NOMO-1 (cell line): Measurements from ENCODE around the gene PPFIA2.
"Not testable (repeated sequence)": the region's sequence is repeated elsewhere in the genome, so short reads cannot be mapped to it uniquely, and the experiment has no call there.

Experiments used
- DNase-seq, 2 experiments: peaks; one replicate each; lab custom pipeline; 2025; ENCODE audit not compliant: unreplicated experiment in 2 of 2; lab: John Stamatoyannopoulos, UW

Gene PPFIA2

DNA sequence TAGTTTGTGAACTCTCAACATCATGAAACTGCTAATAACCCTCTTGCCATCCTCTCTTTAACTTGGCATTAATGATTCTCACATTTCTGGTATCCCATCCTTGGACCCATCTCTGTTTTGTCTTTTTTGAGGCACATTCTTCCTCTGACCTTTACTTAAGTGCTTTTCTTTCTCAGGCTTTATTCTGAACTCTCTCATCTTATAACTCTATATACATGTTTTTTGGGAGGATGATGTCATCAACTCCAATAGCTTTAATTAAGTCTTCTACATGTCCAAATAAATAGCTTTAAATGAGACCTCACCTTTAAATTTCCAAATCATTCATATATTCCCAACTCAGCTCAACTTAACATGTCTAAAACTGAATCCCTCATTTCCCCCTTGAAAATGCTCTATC lies 88.4 kb downstream of the PPFIA2 start:
- no peak for DNase-seq

DNA sequence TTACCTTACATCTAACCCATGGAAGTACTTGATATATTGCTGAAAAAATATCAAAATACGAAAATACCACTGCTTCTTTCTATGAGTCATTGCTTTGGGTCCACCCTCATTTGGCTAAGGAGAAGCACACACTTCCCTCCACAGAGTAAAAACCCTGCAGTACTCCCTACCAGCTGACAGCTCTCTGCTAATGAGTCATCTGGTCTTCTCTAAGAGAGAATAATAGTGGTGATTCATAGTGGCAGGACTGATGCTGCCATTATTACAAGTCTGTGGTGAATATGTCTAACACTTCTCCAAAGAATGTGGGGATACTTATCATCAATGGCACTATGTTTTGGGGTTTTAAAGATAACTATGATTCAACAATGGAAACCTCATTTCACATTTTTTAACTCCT lies 90.7 kb downstream of the PPFIA2 start:
- peak in 1 of 2 experiments; percentile 40 for DNase-seq

DNA sequence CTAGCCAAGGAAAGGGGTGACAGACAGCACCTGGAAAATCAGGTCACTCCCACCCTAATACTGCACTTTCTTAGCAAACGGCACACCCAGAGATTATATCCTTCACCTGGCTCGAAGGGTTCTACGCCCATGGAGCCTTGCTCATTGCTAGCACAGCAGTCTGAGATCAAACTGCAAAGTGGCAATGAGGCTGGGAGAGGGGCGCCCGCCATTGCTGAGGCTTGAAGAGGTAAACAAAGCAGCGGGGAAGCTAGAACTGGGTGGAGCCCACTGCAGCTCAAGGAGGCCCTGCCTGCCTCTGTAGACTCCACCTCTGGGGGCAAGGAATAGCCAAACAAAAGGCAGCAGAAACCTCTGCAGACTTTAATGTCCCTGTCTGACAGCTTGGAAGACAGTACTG lies 99.8 kb downstream of the PPFIA2 start:
- DNase-seq = not testable (repeated sequence)

DNA sequence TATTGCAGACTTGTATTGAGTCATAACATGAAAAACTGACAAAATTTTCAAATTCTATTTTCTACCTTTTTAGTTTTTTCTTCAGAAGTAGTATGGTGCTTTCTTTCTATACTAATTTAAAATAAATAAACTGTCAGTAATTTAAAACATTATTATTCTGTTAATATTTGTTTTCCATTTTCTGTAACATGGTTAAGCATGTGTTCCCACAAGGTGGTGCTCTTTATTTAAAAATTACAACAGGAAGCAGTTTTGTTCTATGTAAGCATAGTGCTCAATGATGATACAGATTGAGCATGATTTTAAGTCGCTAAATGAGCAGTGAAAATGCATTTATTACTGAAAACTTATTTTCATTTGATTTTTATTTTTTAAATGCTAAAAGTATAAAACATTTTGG lies 114.6 kb downstream of the PPFIA2 start:
- peak in 1 of 2 experiments; percentile 62 for DNase-seq

DNA sequence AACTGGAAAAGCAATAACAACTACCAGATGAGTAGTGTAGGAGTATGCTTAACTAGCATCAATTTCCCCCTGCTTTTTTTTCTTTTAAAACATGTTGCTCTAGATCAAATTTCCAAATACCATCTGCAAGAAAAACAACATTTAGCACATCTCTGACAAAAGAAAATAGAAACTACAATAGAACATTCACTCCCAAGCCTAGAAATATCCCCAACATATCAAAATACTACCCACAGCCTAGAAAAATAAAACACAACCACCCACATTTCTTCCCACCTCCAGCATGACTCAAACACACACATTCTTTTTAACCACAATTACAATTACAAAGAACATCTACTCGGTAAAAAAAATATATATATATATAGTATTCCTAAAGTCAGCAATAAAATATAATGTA lies 120.0 kb downstream of the PPFIA2 start:
- DNase-seq = no peak

DNA sequence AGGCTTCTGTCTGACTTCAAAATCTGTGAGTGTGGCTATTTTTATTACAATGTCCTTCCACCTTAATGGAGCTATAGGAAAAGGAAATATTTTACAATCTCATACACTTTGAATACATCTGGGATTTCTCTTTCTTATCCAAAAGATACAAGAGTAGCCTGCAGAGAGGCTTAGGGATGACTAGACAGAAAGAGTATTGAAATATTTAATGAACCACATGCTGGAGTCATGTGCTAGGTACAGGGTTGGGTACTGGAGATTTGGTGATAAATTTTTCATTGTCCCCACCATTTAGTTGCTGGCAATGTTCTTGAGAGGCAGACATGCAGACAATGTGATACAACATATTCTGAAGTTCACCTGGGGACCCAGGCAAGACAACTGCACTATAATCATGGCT lies 126.0 kb downstream of the PPFIA2 start:
- DNase-seq = no peak

DNA sequence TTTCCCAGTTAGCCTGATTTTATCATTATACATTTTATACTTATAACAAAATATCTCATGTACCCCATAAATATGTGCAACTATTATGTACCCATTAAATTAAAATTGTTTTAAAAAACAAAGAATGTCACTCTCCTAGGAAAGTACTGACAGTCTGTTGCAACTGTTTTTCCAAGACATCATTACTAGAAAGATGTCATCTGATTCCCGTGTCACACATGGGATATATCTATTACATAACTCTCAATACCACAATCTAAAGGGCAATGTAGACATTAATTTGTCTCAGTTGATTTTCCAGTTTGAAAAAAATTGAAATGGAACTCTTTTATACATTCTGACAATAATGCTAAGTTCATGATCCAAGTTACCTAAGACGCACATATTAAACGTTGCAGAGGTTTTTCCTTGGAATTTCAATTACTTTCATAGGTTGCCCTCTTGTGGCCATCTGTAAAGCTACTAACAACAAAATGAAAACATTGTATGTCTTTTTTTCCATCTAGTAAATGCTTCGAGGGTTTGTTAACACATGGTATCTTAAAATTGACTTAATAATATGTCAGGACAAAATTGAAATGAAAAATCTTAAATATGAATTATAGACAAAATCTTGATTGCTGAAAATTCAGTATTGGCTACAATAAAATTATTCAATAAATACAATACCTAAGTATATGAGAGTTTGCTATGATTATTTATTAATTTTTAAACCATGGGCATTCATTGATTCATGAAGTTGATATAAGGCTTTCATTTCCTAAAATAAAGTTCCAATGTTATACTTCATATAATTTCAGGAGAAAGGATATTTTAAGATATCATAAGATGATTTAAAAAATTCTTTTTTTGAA lies 131.6 kb downstream of the PPFIA2 start:
- peak in 1 of 2 experiments; percentile 13 for DNase-seq

DNA sequence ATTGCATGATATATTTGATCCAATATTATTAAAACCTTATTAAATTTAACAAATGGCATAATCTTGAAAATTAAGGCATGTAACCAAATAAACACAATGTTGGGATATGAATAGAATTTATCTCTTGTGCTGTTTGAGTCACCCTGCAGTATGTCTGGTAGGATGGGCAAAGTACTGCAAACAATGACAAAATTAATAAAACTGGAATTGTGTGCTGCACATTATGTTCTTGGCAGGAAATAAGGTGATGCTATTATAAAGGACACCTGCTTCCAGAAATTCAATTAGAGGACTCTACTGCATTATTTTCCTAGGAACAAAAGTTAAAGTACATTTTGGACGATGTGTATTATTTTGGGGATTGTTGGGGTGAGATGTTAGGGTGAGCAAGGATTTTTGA lies 132.7 kb downstream of the PPFIA2 start:
- DNase-seq = no peak

DNA sequence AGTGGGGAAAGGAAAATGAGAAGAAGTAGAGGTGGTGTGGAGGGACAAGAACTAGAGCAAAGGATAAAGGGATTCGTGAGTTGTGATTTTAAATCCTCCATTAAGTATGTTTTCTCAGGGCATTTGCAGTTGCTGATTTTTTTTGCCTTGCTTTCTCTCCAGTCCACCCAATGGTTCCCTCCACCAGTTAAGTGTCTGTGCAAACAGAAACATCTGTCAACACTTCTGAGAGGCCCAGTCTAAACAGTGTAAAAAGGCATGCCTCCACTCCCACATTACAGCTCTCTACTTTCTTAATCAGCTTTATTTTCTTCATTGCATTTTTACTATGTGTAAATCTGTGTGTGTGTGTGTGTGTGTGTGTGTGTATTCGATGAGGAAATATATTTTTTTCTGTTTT lies 141.2 kb downstream of the PPFIA2 start:
- no peak for DNase-seq

DNA sequence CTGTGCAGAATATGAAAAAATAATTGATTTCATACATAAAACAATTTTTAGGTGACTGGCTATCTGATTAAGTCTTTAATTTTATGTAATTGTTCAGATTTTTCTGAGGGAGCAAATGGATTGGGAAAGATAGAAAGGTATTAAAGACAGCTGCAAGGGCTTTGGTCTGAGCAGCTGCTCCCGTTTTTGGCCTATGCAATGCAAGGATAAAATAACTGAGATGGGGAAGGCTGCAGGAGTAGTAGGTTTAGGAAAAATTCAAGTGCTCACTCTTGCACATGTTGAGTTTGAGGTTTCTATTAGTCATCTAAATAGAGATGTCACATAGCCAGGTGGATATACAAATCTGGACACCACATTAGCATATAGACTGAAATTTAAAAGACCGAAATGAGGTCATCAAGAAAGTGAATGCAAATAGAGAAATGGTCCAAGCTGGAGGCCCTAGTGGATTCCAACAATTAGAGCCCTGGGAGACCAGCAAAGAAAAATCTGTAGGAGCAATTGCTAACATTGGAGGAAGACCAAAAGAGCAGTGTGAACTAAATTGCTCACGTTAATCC lies 144.0 kb downstream of the PPFIA2 start:
- no peak for DNase-seq

DNA sequence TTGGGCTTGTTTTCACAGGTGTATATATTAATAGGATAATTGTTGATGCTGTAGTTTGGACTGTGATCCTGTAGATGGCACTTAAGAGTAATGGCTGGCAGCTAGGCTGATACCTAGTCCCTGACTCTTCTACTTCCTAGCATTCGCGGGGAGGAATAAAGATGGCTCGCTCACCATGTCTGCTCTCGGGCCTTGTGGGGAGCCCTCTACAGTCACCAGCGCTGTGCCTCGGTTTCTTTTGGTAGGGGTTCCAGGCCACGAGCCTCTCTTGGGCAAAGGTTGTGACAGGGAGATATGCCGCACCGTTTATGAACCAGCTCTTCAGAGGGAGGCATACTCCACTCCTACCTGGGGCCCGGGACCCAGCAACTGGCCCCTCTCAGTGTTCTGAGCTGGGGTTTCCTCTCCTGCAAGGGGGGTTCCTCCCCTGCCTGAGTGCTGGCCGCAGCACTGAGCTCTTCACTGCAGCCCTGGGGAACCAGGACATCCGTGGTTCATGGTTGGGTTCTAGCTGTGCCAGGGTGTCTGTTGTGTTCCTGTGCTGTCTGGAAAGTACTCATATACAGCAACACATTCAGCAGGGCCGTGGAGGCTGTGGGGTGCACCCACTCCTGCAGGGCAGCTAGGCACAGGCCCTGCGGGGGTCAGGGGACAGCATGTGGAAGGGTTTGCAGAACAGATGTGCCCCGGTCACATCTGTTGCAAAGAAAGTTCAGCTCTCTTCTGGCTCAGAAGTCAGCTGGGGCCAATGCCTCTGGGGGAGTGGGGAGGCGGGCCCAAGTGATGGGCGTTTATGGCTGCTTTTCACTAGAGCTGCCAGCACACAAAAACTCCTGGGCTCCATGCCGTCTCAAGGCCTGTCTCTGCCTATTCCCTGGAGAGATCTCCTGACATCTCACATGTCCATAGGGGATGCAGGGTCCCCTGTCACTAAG lies 147.9 kb downstream of the PPFIA2 start:
- no peak for DNase-seq

DNA sequence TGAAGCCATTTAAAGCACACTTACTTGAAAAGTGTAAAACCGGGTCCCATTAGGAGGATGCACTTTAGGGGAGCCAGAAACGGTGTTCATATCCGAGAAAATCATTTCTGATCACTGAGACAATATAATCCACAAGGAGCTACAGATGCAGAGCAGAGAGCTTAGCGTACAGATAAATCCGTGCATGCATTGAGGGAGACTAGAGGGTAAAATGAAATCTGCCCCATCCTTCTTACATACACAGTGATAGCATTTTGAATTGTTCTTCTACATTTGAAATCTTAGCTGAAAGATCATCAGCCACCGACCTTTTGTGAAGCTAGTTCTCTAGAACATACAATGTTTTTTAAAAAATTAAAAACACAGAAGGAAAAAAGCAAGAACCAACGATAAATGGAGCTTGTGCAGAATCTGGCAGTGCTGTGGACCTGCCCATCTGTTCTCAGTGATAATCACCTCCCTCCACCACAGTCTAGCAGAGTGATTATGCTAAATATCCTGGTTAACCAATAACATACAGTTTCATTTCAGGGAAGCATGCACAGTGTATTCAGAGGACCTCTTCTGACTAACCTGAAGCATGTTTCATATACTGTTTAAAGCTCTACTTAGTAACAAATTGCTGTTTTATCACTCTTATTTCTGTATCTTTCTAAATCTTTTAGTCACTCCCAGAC lies 161.1 kb downstream of the PPFIA2 start:
- DNase-seq = no peak

DNA sequence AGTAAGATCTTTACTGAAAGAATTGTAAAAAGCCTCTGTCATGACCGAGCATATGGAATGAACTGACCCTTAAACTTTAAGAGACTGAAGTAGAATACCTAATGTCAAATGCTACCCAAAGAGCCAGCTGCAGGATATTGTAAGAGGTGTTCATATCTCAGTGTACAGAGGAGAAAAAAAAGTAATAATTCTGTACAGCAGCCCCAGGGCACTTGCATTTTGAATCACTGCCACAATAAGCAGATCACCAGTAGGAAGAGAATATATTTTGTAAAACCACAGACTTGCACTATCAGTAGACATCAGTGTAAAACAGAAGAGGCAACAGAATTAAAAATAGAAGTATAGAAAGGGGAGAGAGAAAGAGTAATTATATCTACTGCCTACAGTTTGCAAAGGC lies 162.6 kb downstream of the PPFIA2 start:
- no peak for DNase-seq

DNA sequence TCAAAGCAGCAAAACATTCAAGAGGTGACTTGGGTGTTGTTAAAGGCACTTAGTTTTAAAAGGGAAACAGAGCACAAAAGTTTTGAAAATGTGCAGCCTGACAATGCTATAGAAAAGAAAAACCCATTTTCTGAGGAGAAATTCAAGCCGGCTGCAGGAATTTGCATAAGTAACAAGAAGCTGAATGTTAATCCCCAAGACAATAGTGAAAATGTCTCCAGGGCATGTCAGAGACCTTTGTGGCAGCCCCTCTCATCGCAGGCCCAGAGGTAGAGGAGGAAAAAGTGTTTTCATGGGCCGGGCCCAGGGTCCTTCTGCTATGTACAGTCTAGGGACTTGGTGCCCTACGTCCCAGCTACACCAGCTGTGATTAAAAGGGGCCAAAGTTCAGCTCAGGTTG lies 167.9 kb downstream of the PPFIA2 start:
- DNase-seq = no peak

DNA sequence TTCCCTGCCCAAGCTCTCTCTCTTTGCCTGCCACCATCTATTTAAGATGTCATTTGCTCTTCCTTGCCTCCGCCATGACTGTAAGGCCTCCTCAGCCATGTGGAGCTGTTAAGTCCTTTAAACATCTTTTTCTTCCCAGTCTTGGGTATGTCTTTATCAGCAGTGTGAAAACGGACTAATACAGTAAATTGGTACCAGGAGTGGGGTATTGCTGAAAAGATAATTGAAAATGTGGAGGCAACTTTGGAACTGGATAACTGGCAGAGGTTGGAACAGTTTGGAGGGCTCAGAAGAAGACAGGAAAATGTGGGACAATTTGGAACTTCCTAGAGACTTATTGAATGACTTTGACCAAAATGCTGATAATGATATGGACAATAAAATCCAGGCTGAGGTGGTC lies 168.4 kb downstream of the PPFIA2 start:
- not testable (repeated sequence) for DNase-seq

DNA sequence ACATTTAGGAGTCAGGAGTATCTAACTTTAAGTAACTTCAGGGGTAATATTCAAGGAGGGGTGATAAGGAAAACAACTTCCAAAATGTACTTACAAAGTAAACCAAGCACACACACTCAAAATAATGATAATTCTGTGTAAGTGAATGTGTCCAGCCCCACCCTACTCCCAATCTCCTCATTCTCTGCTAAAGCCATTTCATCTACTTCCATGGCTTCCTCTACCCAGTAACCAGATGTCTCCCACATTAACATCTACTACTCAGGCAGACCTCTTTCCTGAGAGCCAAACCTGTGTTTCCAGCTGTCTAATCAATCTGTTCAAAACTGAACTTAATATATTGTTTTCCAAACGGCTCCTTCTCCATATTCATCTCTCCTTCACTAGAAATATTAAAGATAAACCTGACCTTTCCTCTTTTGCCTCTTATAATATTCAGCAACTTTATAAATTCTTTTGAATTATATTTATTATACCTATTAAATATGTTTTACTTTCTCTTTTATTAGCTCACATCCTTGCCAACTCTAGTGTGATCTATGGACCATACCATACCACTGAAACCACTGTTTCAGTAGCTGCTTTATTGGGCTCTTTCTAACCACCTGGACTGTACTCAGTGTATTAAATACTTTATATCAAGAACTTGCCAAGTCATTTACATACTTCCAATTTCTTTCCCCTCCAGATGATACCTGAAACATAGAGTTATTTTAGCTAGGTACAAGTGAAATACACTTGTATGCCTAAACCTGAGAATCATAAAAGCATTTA lies 170.7 kb downstream of the PPFIA2 start:
- DNase-seq = no peak

DNA sequence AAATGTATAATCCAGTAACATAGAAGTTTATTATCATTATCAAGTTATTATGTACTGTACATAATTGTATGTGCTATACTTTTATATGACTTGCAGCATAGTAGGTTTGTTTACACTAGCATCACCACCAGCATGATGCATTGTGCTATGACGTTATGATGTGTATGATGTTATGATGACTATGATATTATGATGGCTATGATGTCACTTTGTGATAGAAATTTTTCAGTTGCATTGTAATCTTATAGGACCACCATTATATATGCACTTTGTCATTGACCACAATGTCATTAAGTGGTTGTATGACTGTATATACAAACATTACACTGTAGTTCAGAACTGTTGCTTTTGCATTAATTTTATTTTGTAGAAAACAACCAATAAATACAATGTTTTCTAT lies 173.4 kb downstream of the PPFIA2 start:
- no peak for DNase-seq

DNA sequence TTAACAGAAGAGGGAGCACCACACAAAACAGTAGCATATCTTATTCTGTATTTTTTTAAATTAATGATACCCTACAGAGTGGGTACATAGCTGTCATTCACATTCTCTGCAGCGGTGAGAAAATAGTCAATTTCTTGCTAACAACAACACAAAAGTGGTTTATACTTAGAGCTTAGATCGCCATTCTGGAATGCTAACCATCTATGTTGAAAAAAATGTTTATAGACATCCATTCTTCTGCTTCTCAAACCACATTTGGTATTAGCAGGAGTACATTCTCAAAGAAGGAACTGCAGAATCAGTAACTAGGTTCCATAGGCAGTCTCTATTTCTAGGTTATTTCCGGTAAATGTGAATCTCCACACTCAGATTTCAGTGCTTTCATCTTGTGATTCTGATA lies 185.9 kb downstream of the PPFIA2 start:
- no peak for DNase-seq

DNA sequence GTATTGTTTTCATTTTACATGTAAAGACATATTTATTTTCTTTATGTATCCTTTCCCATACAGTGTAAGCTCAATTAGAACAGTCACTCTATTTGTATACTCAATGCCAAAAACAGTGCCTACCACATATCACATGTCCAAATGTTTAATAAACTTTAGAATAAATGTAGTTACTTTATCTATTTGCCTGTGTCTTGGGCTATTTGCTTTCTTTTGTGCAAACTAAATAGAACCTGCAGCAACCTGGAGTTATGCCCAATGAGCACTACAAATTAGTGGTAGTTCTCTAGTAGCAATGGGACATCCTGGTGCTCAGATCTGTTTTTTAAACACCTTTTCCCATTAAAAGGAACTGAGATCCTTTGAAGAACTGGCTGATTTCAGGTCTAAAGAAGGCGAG lies 186.7 kb downstream of the PPFIA2 start:
- DNase-seq = no peak

DNA sequence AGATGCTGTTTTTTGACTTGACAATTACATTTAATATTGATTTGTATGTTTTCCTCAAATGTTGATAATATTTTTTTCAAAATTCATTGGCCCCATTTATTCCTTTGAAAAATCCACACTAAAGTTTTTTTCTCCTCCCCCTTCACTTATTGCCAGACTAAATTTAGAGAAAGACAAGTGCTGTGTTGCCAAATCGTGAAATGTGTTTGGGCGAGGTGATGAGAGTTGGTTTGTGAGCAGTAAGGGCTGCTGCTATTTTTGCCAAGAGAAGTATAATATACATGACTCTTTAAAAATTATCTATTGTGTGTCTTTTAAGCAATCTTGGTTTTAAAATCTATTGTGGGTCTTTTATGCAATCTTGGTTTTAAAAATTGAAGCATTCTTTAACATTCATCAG lies 188.9 kb downstream of the PPFIA2 start:
- no peak for DNase-seq
